ENCODE data around the gene NBAS.
A peak's percentile ranks its signal among the peaks of the same experiment; 100 is the strongest.

NBAS gene

DNA sequence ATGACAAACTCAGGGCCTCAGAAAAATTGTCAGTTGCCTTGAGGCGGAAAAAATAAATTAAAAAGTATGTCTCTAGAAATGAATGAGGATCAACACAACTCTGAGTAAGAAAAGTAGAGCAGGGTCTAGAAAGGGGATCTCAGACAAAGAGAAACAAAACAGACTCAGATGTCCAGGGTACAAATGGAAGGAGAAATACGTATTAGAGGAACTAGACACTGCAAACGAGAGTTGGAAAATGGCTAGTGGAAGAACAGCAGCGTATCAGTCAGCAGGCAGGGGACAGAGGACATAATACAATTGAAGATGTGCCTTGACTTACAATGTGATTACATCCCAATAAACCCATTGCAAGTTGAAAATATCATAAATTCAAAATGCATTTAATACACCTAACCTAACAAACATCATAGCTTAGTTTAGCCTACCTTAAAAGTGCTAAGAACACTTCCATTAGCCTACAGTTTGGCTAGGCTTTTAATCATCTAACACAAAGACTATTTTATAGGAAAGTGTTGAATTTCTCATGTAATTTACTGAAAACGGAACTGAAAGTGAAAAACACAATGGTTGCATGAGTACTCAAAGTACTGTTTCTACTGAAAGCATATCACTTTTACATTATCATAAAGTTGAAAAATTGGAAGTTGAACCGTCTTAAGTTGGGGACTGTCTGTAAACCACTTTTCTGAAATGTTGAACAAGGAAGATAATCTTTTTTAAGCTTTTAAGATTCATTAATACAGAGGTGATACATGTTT lies 182.8 kb downstream of the NBAS start:
- no peaks in the 10 kb centered on the region for H4K20me1 ChIP-seq (ENCODE audit: insufficient read depth, low read length)
- H3K79me2 ChIP-seq (ENCODE audit: insufficient read depth, low read length) = no peaks in the 10 kb centered on the region
- no peaks in the 10 kb centered on the region for H3K27me3 ChIP-seq (ENCODE audit: insufficient read depth, low read length)
- peak overlapping the region; percentile 81 for H3K27ac ChIP-seq (ENCODE audit: low read depth, low read length, poor library complexity, severe bottlenecking)
- H3K4me2 ChIP-seq (ENCODE audit: low read length) = peak overlapping the region; percentile 26
- no peaks in the 10 kb centered on the region for H3F3A ChIP-seq (ENCODE audit: insufficient read depth, low read length)
- no peak for TF ChIP-seq EZH2 (IDR thresholded peaks at IDR 0.05; ENCODE audit: borderline replicate concordance, low read length)
- TF ChIP-seq, protein P1, sequence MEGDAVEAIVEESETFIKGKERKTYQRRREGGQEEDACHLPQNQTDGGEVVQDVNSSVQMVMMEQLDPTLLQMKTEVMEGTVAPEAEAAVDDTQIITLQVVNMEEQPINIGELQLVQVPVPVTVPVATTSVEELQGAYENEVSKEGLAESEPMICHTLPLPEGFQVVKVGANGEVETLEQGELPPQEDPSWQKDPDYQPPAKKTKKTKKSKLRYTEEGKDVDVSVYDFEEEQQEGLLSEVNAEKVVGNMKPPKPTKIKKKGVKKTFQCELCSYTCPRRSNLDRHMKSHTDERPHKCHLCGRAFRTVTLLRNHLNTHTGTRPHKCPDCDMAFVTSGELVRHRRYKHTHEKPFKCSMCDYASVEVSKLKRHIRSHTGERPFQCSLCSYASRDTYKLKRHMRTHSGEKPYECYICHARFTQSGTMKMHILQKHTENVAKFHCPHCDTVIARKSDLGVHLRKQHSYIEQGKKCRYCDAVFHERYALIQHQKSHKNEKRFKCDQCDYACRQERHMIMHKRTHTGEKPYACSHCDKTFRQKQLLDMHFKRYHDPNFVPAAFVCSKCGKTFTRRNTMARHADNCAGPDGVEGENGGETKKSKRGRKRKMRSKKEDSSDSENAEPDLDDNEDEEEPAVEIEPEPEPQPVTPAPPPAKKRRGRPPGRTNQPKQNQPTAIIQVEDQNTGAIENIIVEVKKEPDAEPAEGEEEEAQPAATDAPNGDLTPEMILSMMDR (IDR thresholded peaks at IDR 0.05; ENCODE audit: low read length) = no peak
- H2AFZ ChIP-seq (ENCODE audit: low read length) = no peak overlapping the region
- H3K9ac ChIP-seq (ENCODE audit: low read length) = peak overlapping the region; percentile 13
- H3K9me3 ChIP-seq (ENCODE audit: low read length) = no peaks in the 10 kb centered on the region
- no peak overlapping the region for H3K4me3 ChIP-seq (ENCODE audit: low read depth, low read length, poor library complexity, severe bottlenecking)
- H3K4me1 ChIP-seq (ENCODE audit: insufficient read depth, low read length, severe bottlenecking) = peaks cover 30% of the 10 kb centered on the region
- no peaks in the 10 kb centered on the region for H3K9me2 ChIP-seq (ENCODE audit: low read depth, low read length)
- H3K36me3 ChIP-seq (ENCODE audit: insufficient read depth, low read length) = peaks cover 14% of the 10 kb centered on the region; the same call in 1 of the 2 replicates

DNA sequence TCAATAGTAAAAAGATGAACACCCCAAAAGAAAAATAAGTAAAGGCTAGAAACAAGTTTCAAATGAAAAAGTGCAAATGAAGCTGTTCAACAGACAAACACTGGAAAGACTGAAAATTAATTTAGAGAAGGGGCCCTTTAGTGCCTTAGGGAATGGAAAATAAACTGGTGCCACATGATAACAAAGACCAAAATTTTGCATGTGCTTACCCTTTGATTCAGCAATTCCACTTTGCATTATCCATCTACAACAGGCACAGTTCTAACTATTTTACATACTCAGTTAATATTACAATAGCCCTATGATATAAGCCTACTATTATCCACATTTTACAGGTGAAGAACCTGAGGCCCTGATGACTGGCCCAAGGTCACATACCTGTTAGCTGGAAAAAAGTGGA lies 183.9 kb downstream of the NBAS start:
- no peak overlapping the region for H3K9ac ChIP-seq (ENCODE audit: low read length)
- no peaks in the 10 kb centered on the region for H3K9me2 ChIP-seq (ENCODE audit: low read depth, low read length)
- peaks cover 17% of the 10 kb centered on the region; the same call in 1 of the 2 replicates for H3K36me3 ChIP-seq (ENCODE audit: insufficient read depth, low read length)
- no peak overlapping the region for H3K4me3 ChIP-seq (ENCODE audit: low read depth, low read length, poor library complexity, severe bottlenecking)
- peaks cover 30% of the 10 kb centered on the region for H3K4me1 ChIP-seq (ENCODE audit: insufficient read depth, low read length, severe bottlenecking)
- H4K20me1 ChIP-seq (ENCODE audit: insufficient read depth, low read length) = no peaks in the 10 kb centered on the region
- no peaks in the 10 kb centered on the region for H3F3A ChIP-seq (ENCODE audit: insufficient read depth, low read length)
- H3K4me2 ChIP-seq (ENCODE audit: low read length) = peak overlapping the region; percentile 31; the same call in 1 of the 2 replicates
- H3K27ac ChIP-seq (ENCODE audit: low read depth, low read length, poor library complexity, severe bottlenecking) = peak overlapping the region; percentile 81
- H3K9me3 ChIP-seq (ENCODE audit: low read length) = no peaks in the 10 kb centered on the region
- H3K27me3 ChIP-seq (ENCODE audit: insufficient read depth, low read length) = no peaks in the 10 kb centered on the region
- H2AFZ ChIP-seq (ENCODE audit: low read length) = no peak overlapping the region
- no peak for TF ChIP-seq EZH2 (IDR thresholded peaks at IDR 0.05; ENCODE audit: borderline replicate concordance, low read length)
- TF ChIP-seq, protein P1 (IDR thresholded peaks at IDR 0.05; ENCODE audit: low read length) = no peak
- no peaks in the 10 kb centered on the region for H3K79me2 ChIP-seq (ENCODE audit: insufficient read depth, low read length)

DNA sequence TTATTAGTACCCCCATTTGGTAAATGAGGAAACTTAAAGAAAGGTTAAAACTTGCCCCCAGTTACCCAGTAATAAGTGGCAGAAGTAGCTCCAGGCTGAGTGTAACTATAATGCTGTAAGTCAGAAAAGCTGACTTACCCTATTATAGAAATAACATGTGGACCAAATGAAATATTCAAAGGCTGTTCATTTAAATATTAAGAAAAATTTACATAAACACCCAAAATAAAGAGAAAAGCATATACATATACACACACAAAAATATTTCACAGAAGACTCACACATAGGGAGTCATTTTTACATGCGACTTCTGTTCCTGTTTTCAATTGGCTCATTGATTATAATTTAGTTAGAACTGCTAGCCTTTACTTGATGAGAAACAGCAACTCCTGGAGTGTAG lies 189.1 kb downstream of the NBAS start:
- no peak for TF ChIP-seq EZH2 (IDR thresholded peaks at IDR 0.05; ENCODE audit: borderline replicate concordance, low read length)
- TF ChIP-seq, protein P1 (IDR thresholded peaks at IDR 0.05; ENCODE audit: low read length) = no peak
- Histone ChIP-seq H3K9ac (ENCODE audit: low read length) (no peak overlapping the region), H3K4me3 (ENCODE audit: low read depth, low read length, poor library complexity, severe bottlenecking) (no peak overlapping the region), H4K20me1 (ENCODE audit: insufficient read depth, low read length) (no peaks in the 10 kb centered on the region), H3K4me1 (ENCODE audit: insufficient read depth, low read length, severe bottlenecking) (peaks cover 2% of the 10 kb centered on the region), H3K79me2 (ENCODE audit: insufficient read depth, low read length) (no peaks in the 10 kb centered on the region), H3K4me2 (ENCODE audit: low read length) (no peak overlapping the region), H3K27ac (ENCODE audit: low read depth, low read length, poor library complexity, severe bottlenecking) (no peak overlapping the region), H3K36me3 (ENCODE audit: insufficient read depth, low read length) (peaks cover 17% of the 10 kb centered on the region; the same call in 1 of the 2 replicates), H3K27me3 (ENCODE audit: insufficient read depth, low read length) (no peaks in the 10 kb centered on the region), H3F3A (ENCODE audit: insufficient read depth, low read length) (no peaks in the 10 kb centered on the region), H2AFZ (ENCODE audit: low read length) (no peak overlapping the region), H3K9me3 (ENCODE audit: low read length) (no peaks in the 10 kb centered on the region), H3K9me2 (ENCODE audit: low read depth, low read length) (no peaks in the 10 kb centered on the region)

Data from OCI-LY1 (cell line).